ENCODE measurements around the gene TREML4.
"Not testable (repeated sequence)": the region's sequence is repeated elsewhere in the genome, so short reads cannot be mapped to it uniquely, and the experiment has no call there.

The TREML4 gene

GRCh38 chr6:41208439-41209106 is 19.6 kb upstream of the TREML4 start:
- DNase-seq: no peak

GRCh38 chr6:41209547-41210320 is 18.4 kb upstream of the TREML4 start:
- no peak for DNase-seq

GRCh38 chr6:41214559-41215238 is 13.4 kb upstream of the TREML4 start:
- DNase-seq: no peak

- DNase-seq: no peak
These were observed 12.4 kb upstream of the TREML4 start for GRCh38 chr6:41215777-41216176.

- no peak for DNase-seq
These were observed 11.5 kb upstream of the TREML4 start for GRCh38 chr6:41216616-41217015.

- DNase-seq: no peak
These were observed 6.1 kb upstream of the TREML4 start for GRCh38 chr6:41222045-41222444.

GRCh38 chr6:41222513-41222912 is 5.6 kb upstream of the TREML4 start:
- DNase-seq: no peak

- DNase-seq: no peak
These were observed 3.3 kb upstream of the TREML4 start for GRCh38 chr6:41224800-41225199.

- DNase-seq: peak; percentile 19
These were observed 1.4 kb upstream of the TREML4 start for GRCh38 chr6:41226752-41227151.

GRCh38 chr6:41228616-41229015 is 467 bp downstream of the TREML4 start:
- DNase-seq: no peak

GRCh38 chr6:41229721-41230120 is 1.6 kb downstream of the TREML4 start:
- no peak for DNase-seq

GRCh38 chr6:41231246-41231645 is 3.1 kb downstream of the TREML4 start:
- no peak for DNase-seq

- no peak for DNase-seq
These were observed 4.5 kb downstream of the TREML4 start for GRCh38 chr6:41232667-41233066.

GRCh38 chr6:41236276-41236675 is 8.1 kb downstream of the TREML4 start:
- DNase-seq: no peak

GRCh38 chr6:41237128-41237527 is 9.0 kb downstream of the TREML4 start:
- no peak for DNase-seq

GRCh38 chr6:41239467-41240159 is 11.5 kb downstream of the TREML4 start:
- DNase-seq: no peak

GRCh38 chr6:41246529-41246928 is 18.4 kb downstream of the TREML4 start:
- DNase-seq: not testable (repeated sequence)

GRCh38 chr6:41247288-41247865 is 19.2 kb downstream of the TREML4 start:
- no peak for DNase-seq

- DNase-seq: no peak
These were observed 19.9 kb downstream of the TREML4 start for GRCh38 chr6:41247882-41248705.

- DNase-seq: no peak
These were observed 24.4 kb downstream of the TREML4 start for GRCh38 chr6:41252401-41253169.

GRCh38 chr6:41255110-41255509 is 27.0 kb downstream of the TREML4 start:
- no peak for DNase-seq

Data from NCI-H510A (cell line).